PC-9 (cell line): ENCODE results near the gene EML3. TPM values are rescaled to one million over a fixed set of nuclear protein-coding genes. Genes with fewer than 3 reads are reported as not detected.

ENCODE experiments used
- BruUV-seq: library from RNA; stranded (reverse); fragments of 400-500 nt; replicated peaks from 2 replicates; lab custom pipeline; 2021; lab: Mats Ljungman, UMichigan
- CTCF ChIA-PET: fragments of 300-600 bp; sonication (Branson Sonifier 250); formaldehyde crosslinking; loops from one replicate; lab custom pipeline; 2022; ENCODE audit warnings: antibody characterized with exemption; lab: Charles Lee
- POLR2A ChIA-PET: fragments of 300-600 bp; sonication (Branson Sonifier 250); formaldehyde crosslinking; loops from one replicate; lab custom pipeline; 2022; ENCODE audit warnings: antibody characterized with exemption; ENCODE audit not compliant: unreplicated experiment; lab: Charles Lee
- DNase-seq, 2 experiments: peaks; one replicate each; pipeline versions ENCODE4 v3.0.0 to v3.0.0-alpha.2; 2015 to 2022; ENCODE audit warnings: mixed read lengths in 1 of 2
- H2AFZ ChIP-seq: fragments of 200-600 bp; sonication (generic); 2 replicates; pipeline ENCODE4 v1.8.1; 2017; ENCODE audit warnings: antibody characterized with exemption
- H3F3A ChIP-seq: fragments of 200-600 bp; sonication (generic); 2 replicates; pipeline ENCODE4 v1.8.1; 2017; ENCODE audit warnings: antibody characterized with exemption, mild to moderate bottlenecking, low read depth; ENCODE audit not compliant: insufficient read depth
- H3K27ac ChIP-seq: fragments of 200-600 bp; sonication (generic); 2 replicates; pipeline ENCODE4 v1.6.1; 2016; ENCODE audit warnings: mixed run types
- H3K27me3 ChIP-seq: fragments of 200-600 bp; sonication (generic); 2 replicates; pipeline ENCODE4 v1.6.1; 2016; ENCODE audit warnings: low read depth, mixed run types; ENCODE audit not compliant: insufficient read depth
- H3K36me3 ChIP-seq: fragments of 200-600 bp; sonication (generic); 2 replicates; pipeline ENCODE4 v1.6.1; 2016; ENCODE audit warnings: low read depth, mixed run types
- H3K4me1 ChIP-seq: fragments of 200-600 bp; sonication (generic); replicated peaks from 2 replicates; pipeline ENCODE4 v1.6.1; 2016; ENCODE audit warnings: mixed run types; ENCODE audit not compliant: insufficient read depth
- H3K4me2 ChIP-seq: fragments of 200-600 bp; sonication (generic); 2 replicates; pipeline ENCODE4 v1.6.1; 2017; ENCODE audit warnings: mixed run types
- H3K4me3 ChIP-seq: fragments of 200-600 bp; sonication (generic); 2 replicates; pipeline ENCODE4 v1.6.1; 2016; ENCODE audit warnings: mixed run types
- H3K79me2 ChIP-seq: fragments of 200-600 bp; sonication (generic); 2 replicates; pipeline ENCODE4 v1.6.1; 2017; ENCODE audit warnings: low read depth, mixed run types
- H3K9me2 ChIP-seq: fragments of 200-600 bp; sonication (generic); 2 replicates; pipeline ENCODE4 v1.8.1; 2017; ENCODE audit warnings: mild to moderate bottlenecking; ENCODE audit not compliant: insufficient read depth
- H3K9me3 ChIP-seq: fragments of 200-600 bp; sonication (generic); 2 replicates; pipeline ENCODE4 v1.8.1; 2016; ENCODE audit warnings: low read depth; ENCODE audit not compliant: insufficient read depth
- H4K20me1 ChIP-seq: fragments of 200-600 bp; sonication (generic); 2 replicates; pipeline ENCODE4 v1.8.1; 2017; ENCODE audit not compliant: insufficient read depth
- EZH2 ChIP-seq: fragments of 200-600 bp; sonication (generic); IDR thresholded peaks from 2 replicates; pipeline ENCODE4 v1.8.0; 2017; ENCODE audit warnings: antibody characterized with exemption, low read depth
- intact Hi-C: fragments of 100-400 bp; cut with micrococcal nuclease; formaldehyde crosslinking; loops from one replicate; pipeline ENCODE4 v1.10.0; 2022; ENCODE audit not compliant: unreplicated experiment
- total RNA-seq: library from RNA; stranded (reverse); gene quantifications from 2 replicates; pipeline ENCODE4 v1.2.3, GENCODE V29; 2021
- TF ChIP-seq, protein P1 (sequence below): fragments of 200-600 bp; sonication (generic); conservative IDR thresholded peaks from 2 replicates; pipeline ENCODE4 v1.6.1; 2017; ENCODE audit warnings: mixed run types, antibody characterized with exemption, mild to moderate bottlenecking, moderate library complexity

The EML3 gene
- total RNA-seq, 1 experiment from 2014 or later, result 84.2 TPM

DNA sequence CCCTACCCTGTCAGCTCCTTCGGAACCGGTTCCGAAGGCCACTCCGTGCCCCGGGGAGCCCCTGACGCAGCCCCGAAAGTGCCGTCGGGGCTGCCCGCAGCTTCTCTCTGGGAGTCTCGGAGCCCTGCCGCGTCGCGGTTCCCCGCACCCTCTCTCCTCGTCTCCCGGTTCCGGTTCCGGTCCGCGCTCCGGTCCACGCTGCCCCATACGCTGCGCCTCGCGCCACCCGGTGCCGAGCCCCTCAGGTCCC, 11.5 kb downstream of the EML3 start:
- ChIA-PET CTCF (interaction anchor here (0.6 to 1.8 kb wide), 3 partner anchors 11 to 205 kb away, joined by 3 to 17 read pairs (median 12); no protein-coding TSS in a partner anchor), POLR2A (interaction anchor here (0.6 to 1.1 kb wide), 2 partner anchors 9 to 271 kb away, joined by 4 to 15 read pairs; partner anchors contain the start of gene TUT1)
- Histone ChIP-seq H3K27ac (peak overlapping the region; percentile 67), H3K4me3 (peak overlapping the region; percentile 95), H3K9me3 (no peaks in the 10 kb centered on the region), H3K27me3 (no peaks in the 10 kb centered on the region), H3K4me2 (peak overlapping the region; percentile 94), H3F3A (peaks cover 64% of the 10 kb centered on the region), H3K4me1 (peaks cover 17% of the 10 kb centered on the region), H3K9me2 (no peaks in the 10 kb centered on the region), H2AFZ (peak overlapping the region; percentile 92), H3K79me2 (peaks cover 38% of the 10 kb centered on the region), H3K36me3 (peaks cover 15% of the 10 kb centered on the region), H4K20me1 (no peaks in the 10 kb centered on the region; the same call in 1 of the 2 replicates)
- DNase-seq, result no peak
- TF ChIP-seq EZH2, result no peak
- TF ChIP-seq, protein P1, sequence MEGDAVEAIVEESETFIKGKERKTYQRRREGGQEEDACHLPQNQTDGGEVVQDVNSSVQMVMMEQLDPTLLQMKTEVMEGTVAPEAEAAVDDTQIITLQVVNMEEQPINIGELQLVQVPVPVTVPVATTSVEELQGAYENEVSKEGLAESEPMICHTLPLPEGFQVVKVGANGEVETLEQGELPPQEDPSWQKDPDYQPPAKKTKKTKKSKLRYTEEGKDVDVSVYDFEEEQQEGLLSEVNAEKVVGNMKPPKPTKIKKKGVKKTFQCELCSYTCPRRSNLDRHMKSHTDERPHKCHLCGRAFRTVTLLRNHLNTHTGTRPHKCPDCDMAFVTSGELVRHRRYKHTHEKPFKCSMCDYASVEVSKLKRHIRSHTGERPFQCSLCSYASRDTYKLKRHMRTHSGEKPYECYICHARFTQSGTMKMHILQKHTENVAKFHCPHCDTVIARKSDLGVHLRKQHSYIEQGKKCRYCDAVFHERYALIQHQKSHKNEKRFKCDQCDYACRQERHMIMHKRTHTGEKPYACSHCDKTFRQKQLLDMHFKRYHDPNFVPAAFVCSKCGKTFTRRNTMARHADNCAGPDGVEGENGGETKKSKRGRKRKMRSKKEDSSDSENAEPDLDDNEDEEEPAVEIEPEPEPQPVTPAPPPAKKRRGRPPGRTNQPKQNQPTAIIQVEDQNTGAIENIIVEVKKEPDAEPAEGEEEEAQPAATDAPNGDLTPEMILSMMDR, result no peak
- BruUV-seq, result no TSS peak
- intact Hi-C loops, result loop anchor here (1.0 kb wide), 1 partner anchor 10 kb away; the partner anchor contains the start of gene TUT1

DNA sequence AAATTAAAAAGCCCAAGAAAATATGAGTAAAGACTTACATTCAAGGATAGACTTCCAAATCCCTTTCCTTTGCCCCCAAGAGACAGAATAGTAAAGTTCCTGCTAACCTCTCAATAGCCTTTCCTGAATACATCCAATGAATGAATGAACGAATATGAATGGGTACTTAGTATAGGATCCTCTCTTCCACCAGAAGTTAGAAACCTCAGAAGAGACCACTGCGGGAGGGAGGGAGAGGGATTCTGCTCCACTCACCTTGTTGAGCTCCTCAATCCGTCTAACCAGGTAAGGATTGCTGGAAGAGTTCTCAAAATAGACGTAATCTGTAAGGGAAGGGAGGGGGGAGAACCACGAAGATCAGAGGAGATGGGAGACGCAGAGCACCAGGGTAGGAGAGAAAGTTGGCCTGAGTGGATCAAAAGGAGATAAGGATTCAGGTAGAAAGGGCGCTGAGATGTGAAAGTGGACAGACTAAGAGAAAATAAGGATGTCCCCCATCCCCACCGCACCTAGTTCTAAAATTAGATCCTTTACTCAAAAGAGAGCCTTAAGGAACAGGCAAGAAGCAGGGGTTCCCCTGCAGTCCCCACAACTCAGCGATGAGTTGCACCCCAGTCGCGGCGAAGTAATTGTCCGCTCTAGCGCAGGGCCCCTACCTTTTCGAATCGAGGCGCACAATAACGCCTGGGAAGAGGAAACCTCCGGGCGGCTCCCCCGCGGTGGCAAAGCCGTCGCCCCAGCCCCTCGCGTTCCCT, 12.0 kb downstream of the EML3 start:
- Histone ChIP-seq H3K79me2 (peaks cover 38% of the 10 kb centered on the region), H3F3A (peaks cover 64% of the 10 kb centered on the region), H3K27me3 (no peaks in the 10 kb centered on the region), H3K4me2 (peak overlapping the region; percentile 94), H3K9me2 (no peaks in the 10 kb centered on the region), H3K27ac (peak overlapping the region; percentile 67), H2AFZ (peak overlapping the region; percentile 92), H3K9me3 (no peaks in the 10 kb centered on the region), H3K4me1 (peaks cover 17% of the 10 kb centered on the region), H3K4me3 (peak overlapping the region; percentile 95), H3K36me3 (peaks cover 15% of the 10 kb centered on the region), H4K20me1 (no peaks in the 10 kb centered on the region; the same call in 1 of the 2 replicates)
- DNase-seq, result no peak
- BruUV-seq, result no TSS peak
- TF ChIP-seq EZH2, result no peak
- TF ChIP-seq, protein P1, result no peak
- POLR2A ChIA-PET, result interaction anchor here (1.0 kb wide), 1 partner anchor 27 kb away, joined by 5 read pairs; no protein-coding TSS in a partner anchor
- intact Hi-C loops, result loop anchor here (1.0 kb wide), 1 partner anchor 9 kb away; the partner anchor contains the start of gene TUT1
- CTCF ChIA-PET, result interaction anchor here (0.6 to 1.8 kb wide), 3 partner anchors 11 to 205 kb away, joined by 3 to 17 read pairs (median 12); no protein-coding TSS in a partner anchor

DNA sequence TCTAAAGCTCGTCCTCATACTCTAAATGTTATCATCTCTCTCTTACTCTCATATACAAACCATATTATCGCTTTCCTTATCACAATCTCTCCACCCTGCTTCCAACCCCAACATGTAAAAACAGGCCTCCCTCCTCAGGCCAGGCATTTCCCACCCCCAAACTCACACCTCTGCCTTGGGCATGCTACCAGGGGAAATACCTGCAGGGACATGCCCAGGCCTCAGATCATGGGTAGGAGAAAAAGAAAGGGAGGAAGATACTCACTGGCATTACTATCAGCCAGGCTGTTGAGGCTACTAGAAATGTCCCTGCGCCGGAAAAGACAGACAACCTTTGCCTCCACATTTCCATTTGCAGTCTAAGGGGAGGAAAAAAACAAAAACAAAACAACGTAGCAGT, 12.7 kb downstream of the EML3 start:
- Histone ChIP-seq H3K4me2 (peak overlapping the region; percentile 94), H2AFZ (no peak overlapping the region), H3K27me3 (no peaks in the 10 kb centered on the region), H3K4me3 (peak overlapping the region; percentile 95), H3K9me2 (no peaks in the 10 kb centered on the region), H3F3A (peaks cover 61% of the 10 kb centered on the region), H3K79me2 (peaks cover 38% of the 10 kb centered on the region), H3K27ac (no peak overlapping the region), H3K4me1 (peaks cover 17% of the 10 kb centered on the region), H3K9me3 (no peaks in the 10 kb centered on the region), H4K20me1 (no peaks in the 10 kb centered on the region; the same call in 1 of the 2 replicates), H3K36me3 (peaks cover 15% of the 10 kb centered on the region)
- ChIA-PET CTCF (interaction anchor here (0.6 to 1.4 kb wide), 2 partner anchors 39 to 175 kb away, joined by 3 to 7 read pairs; no protein-coding TSS in a partner anchor), POLR2A (interaction anchor here (0.6 to 1.0 kb wide), 5 partner anchors 26 to 186 kb away, joined by 3 to 5 read pairs (median 4); partner anchors contain the start of gene UQCC3)
- TF ChIP-seq, protein P1, result no peak
- TF ChIP-seq EZH2, result no peak
- no peak for DNase-seq
- TSS peak; percentile 36 for BruUV-seq
- intact Hi-C loops, result no loop called here
